ENCODE results near the gene CHAT.

CHAT gene

GRCh38 chr10:49595713-49596492 is 17.9 kb upstream of the CHAT start:
- ChIA-PET CTCF (interaction anchor here (0.6 to 4.1 kb wide), 5 partner anchors 11 to 731 kb away, joined by 3 to 35 read pairs (median 4); partner anchors contain the start of gene SLC18A3), POLR2A (no interaction called here)
- Histone ChIP-seq H3K36me3 (ENCODE audit: control insufficient read depth in 2 of 2, insufficient read depth in 1 of 2, low read length in 2 of 2) (no peaks in the 10 kb centered on the region), H3K4me1 (ENCODE audit: control insufficient read depth, insufficient read depth, low read length) (no peaks in the 10 kb centered on the region), H3K4me3 (ENCODE audit: low read depth, low read length) (no peak overlapping the region), H3K27ac (ENCODE audit: extremely low read depth, low read depth, low read length) (no peak overlapping the region), H3K9me3 (ENCODE audit: control insufficient read depth, insufficient read depth, low read depth, low read length) (no peaks in the 10 kb centered on the region)
- no peak for TF ChIP-seq ZNF24 (tag by site-specific recombination; IDR thresholded peaks at IDR 0.05)
- TF ChIP-seq ZNF501 (tag by site-specific recombination; IDR thresholded peaks at IDR 0.05): no peak
- no peak for TF ChIP-seq ZNF274 (IDR thresholded peaks at IDR 0.05; ENCODE audit: low read length)
- TF ChIP-seq ZNF274 (tag by site-specific recombination; IDR thresholded peaks at IDR 0.05; ENCODE audit: borderline replicate concordance): no peak

DNA sequence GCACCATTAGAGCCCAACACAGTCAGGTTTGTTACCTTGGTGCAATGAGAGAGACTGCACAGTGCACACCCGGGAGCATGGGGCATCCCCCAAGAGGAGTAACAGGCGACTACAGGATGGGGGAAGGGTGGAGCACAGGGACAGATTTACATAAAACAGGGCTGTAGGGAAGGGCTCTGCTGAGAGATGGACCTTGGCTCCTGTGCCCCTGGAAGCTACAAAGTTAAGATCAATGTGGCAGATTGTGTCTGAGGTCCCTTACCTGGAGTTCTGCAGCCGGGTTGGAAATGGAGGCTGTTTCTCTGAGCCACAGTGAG is 17.4 kb upstream of the CHAT start:
- Histone ChIP-seq H3K27ac (ENCODE audit: extremely low read depth, low read depth, low read length) (no peak overlapping the region), H3K4me3 (ENCODE audit: low read depth, low read length) (no peak overlapping the region), H3K9me3 (ENCODE audit: control insufficient read depth, insufficient read depth, low read depth, low read length) (no peaks in the 10 kb centered on the region), H3K36me3 (ENCODE audit: control insufficient read depth in 2 of 2, insufficient read depth in 1 of 2, low read length in 2 of 2) (no peaks in the 10 kb centered on the region), H3K4me1 (ENCODE audit: control insufficient read depth, insufficient read depth, low read length) (no peaks in the 10 kb centered on the region)
- TF ChIP-seq ZNF114 (tag by site-specific recombination; IDR thresholded peaks at IDR 0.05) (no peak), ZNF621 (tag by site-specific recombination; IDR thresholded peaks at IDR 0.05) (no peak), ZNF610 (tag by site-specific recombination; IDR thresholded peaks at IDR 0.05; ENCODE audit: borderline replicate concordance) (no peak), ZNF280D (tag by site-specific recombination; IDR thresholded peaks at IDR 0.05) (no peak), ZBTB49 (tag by site-specific recombination; IDR thresholded peaks at IDR 0.05; ENCODE audit: low read depth) (no peak), ZNF366 (tag by site-specific recombination; conservative IDR thresholded peaks at IDR 0.05) (no peak), ZNF623 (tag by site-specific recombination; IDR thresholded peaks at IDR 0.05) (no peak), ZNF211 (tag by site-specific recombination; IDR thresholded peaks at IDR 0.05; ENCODE audit: low read depth) (no peak), MZF1 (tag by site-specific recombination; IDR thresholded peaks at IDR 0.05; ENCODE audit: borderline replicate concordance) (no peak)
- CTCF ChIA-PET: interaction anchor here (4.1 kb wide), 1 partner anchor 627 kb away, joined by 35 read pairs; no protein-coding TSS in a partner anchor
- POLR2A ChIA-PET: no interaction called here

- Histone ChIP-seq H3K27ac (ENCODE audit: extremely low read depth, low read depth, low read length) (no peak overlapping the region), H3K9me3 (ENCODE audit: control insufficient read depth, insufficient read depth, low read depth, low read length) (no peaks in the 10 kb centered on the region), H3K4me3 (ENCODE audit: low read depth, low read length) (no peak overlapping the region), H3K36me3 (ENCODE audit: control insufficient read depth in 2 of 2, insufficient read depth in 1 of 2, low read length in 2 of 2) (no peaks in the 10 kb centered on the region), H3K4me1 (ENCODE audit: control insufficient read depth, insufficient read depth, low read length) (no peaks in the 10 kb centered on the region)
- ChIA-PET POLR2A (no interaction called here), CTCF (no interaction called here)
- no peak for TF ChIP-seq ZNF654 (tag by site-specific recombination; IDR thresholded peaks at IDR 0.05; ENCODE audit: low read depth)
These were observed 17.0 kb upstream of the CHAT start for GRCh38 chr10:49596836-49597235.
